HG03469 (cell line): ENCODE data around the gene SOCS2.
"Not testable (repeated sequence)": the region's sequence is repeated elsewhere in the genome, so short reads cannot be mapped to it uniquely, and the experiment has no call there.

Source experiments
- ATAC-seq: cut with Tn5 transposase; IDR thresholded peaks from one replicate; pipeline ENCODE4 v1.9.1; 2021; ENCODE audit warnings: mild to moderate bottlenecking, moderate library complexity, moderate number of reproducible peaks; ENCODE audit not compliant: unreplicated experiment

The SOCS2 gene

GRCh38 chr12:93571925-93572711 is at the start of gene SOCS2:
TSS of gene SOCS2 (plus strand) at chr12:93572675. CDS start at chr12:93572898, 223 bp downstream.
- ATAC-seq, result no peak

- no peak for ATAC-seq
These were observed 47.9 kb upstream of the SOCS2 start for GRCh38 chr12:93524386-93525133.

GRCh38 chr12:93526786-93527428 is 45.6 kb upstream of the SOCS2 start:
- ATAC-seq, result no peak

- ATAC-seq, result no peak
These were observed 42.1 kb upstream of the SOCS2 start for GRCh38 chr12:93530358-93530757.

- ATAC-seq, result no peak
These were observed 39.2 kb upstream of the SOCS2 start for GRCh38 chr12:93533310-93533709.

GRCh38 chr12:93536111-93536765 is 36.2 kb upstream of the SOCS2 start:
- ATAC-seq, result no peak

GRCh38 chr12:93536766-93537488 is 35.5 kb upstream of the SOCS2 start:
- ATAC-seq, result peak; percentile 96

GRCh38 chr12:93537769-93538168 is 34.7 kb upstream of the SOCS2 start:
- no peak for ATAC-seq

GRCh38 chr12:93539821-93540220 is 32.7 kb upstream of the SOCS2 start:
- no peak for ATAC-seq

- ATAC-seq, result no peak
These were observed 32.0 kb upstream of the SOCS2 start for GRCh38 chr12:93540466-93540865.

- ATAC-seq, result no peak
These were observed 30.8 kb upstream of the SOCS2 start for GRCh38 chr12:93541578-93542225.

- ATAC-seq, result no peak
These were observed 24.7 kb upstream of the SOCS2 start for GRCh38 chr12:93547778-93548177.

- no peak for ATAC-seq
These were observed 23.3 kb upstream of the SOCS2 start for GRCh38 chr12:93549174-93549573.

GRCh38 chr12:93550748-93551611 is 21.5 kb upstream of the SOCS2 start:
- ATAC-seq, result no peak

- no peak for ATAC-seq
These were observed 20.0 kb upstream of the SOCS2 start for GRCh38 chr12:93552427-93552826.

GRCh38 chr12:93557879-93558278 is 14.6 kb upstream of the SOCS2 start:
- ATAC-seq, result not testable (repeated sequence)

- ATAC-seq, result not testable (repeated sequence)
These were observed 13.8 kb upstream of the SOCS2 start for GRCh38 chr12:93558685-93559084.

- ATAC-seq, result peak; percentile 50
These were observed 8.5 kb upstream of the SOCS2 start for GRCh38 chr12:93563807-93564538.
